AG10803 (cell line): Measurements from ENCODE around the gene TLX2.

Source experiments
- DNase-seq: peaks from one replicate; pipeline ENCODE4 v3.0.0; 2010; ENCODE audit warnings: low read depth
- H3K4me3 ChIP-seq: 2 replicates; pipeline ENCODE4 v1.5.1; 2011; ENCODE audit warnings: mild to moderate bottlenecking, low read length, control low read depth
- TF ChIP-seq, protein P1 (sequence below): conservative IDR thresholded peaks from 2 replicates; pipeline ENCODE4 v1.5.1; 2011; ENCODE audit warnings: mild to moderate bottlenecking, low read length, control low read depth, inconsistent platforms

The TLX2 gene

DNA sequence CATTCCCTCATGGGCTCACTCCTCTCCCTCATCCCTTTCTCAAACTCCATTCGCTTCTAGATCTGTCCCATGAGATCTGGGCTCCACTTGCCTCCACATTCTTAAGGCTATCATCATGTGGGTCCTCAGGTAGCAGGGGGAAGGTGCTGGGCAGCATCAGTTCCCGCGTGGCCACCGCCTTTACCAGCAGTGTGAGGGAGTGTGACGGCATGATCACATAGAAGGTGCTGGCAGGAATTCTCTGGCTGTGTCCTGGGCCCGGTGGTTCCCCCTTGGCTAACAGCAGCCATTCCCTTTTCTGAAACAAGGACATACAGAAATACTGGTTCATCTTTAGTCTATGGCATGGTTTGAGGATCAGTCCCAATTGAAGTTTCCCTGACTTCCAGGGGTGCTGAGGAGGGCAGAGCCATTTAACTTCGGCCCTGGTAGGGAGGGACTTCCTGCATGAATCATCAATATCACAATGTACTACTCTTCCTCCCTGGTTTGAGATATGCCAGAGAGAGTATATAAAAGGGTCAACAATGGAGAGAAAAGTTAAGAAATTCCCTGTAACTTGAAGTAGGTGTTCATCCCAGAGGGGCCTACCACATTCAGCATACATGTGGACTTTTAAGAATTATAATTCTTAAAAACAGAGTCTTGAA, 48.0 kb downstream of the TLX2 start:
- no peak for DNase-seq
- TF ChIP-seq, protein P1, sequence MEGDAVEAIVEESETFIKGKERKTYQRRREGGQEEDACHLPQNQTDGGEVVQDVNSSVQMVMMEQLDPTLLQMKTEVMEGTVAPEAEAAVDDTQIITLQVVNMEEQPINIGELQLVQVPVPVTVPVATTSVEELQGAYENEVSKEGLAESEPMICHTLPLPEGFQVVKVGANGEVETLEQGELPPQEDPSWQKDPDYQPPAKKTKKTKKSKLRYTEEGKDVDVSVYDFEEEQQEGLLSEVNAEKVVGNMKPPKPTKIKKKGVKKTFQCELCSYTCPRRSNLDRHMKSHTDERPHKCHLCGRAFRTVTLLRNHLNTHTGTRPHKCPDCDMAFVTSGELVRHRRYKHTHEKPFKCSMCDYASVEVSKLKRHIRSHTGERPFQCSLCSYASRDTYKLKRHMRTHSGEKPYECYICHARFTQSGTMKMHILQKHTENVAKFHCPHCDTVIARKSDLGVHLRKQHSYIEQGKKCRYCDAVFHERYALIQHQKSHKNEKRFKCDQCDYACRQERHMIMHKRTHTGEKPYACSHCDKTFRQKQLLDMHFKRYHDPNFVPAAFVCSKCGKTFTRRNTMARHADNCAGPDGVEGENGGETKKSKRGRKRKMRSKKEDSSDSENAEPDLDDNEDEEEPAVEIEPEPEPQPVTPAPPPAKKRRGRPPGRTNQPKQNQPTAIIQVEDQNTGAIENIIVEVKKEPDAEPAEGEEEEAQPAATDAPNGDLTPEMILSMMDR = no peak
- H3K4me3 ChIP-seq = no peak overlapping the region

DNA sequence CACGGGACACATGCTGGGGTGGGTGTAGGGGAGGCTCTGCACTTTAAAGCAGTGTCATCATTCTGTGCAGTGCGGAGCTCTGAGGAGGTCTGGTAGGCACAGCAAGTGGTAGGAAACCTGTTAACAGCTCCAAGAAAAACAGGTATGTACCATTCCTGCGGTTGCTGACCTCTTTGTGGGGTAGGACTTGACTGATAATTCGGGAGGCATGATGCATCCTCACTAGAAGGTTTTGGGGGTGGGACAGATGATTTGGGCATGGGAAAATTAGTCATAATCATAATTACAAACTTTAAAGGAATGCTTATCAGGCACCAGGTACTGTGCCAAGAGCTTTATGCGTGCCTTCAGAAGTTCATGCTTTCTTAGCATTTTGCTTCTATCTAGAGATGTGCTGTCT, 50.0 kb downstream of the TLX2 start:
- TF ChIP-seq, protein P1 = no peak
- peak; percentile 38 for DNase-seq
- no peak overlapping the region for H3K4me3 ChIP-seq

DNA sequence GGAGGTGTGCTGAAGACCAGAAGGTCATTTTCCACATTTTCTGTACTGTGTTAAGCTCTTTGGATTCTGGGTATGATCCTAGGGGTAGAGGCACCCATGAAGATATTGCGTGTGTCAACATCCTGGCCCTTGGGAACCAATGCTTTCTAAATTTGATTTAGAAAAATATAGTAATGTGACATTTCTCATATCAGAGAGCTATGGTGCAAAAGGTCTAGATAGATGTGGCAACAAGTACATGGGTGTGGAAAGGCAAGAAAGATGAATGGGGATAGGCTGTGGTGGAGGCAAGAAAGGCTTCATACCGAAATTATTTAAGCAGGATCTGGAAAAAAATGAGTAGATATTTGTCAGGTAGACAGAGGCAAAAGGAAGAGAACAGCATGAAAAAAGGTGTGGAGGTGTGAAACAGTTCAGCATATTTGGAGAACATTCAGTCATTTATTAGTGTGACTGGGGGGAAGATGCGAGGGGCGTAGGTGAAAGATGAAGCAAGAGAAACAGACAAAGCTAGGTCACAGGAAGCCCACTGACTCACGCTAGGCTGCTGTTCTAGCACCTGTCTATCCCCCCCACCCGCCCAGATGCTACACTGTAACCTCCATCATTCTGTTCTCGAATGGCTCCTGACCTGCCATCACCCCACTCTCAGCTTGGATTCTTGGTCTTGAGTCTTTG, 52.0 kb downstream of the TLX2 start:
- no peak for DNase-seq
- no peak overlapping the region for H3K4me3 ChIP-seq
- TF ChIP-seq, protein P1 = no peak

DNA sequence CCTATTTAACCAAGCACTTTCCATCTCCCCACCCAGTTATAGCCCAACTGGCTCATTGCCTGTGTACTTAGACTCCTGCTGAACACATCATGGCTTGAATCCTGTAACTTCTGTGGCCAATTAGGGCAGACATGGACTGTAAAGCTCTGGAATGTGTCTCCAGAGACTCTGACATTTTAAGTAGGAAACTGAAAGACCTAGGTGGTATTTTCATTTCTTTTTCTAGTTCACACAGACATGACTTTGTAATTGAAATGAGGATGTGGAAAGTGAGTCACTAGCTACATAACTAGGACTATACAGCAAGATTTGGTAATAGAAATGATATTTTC, 52.5 kb downstream of the TLX2 start:
- no peak overlapping the region for H3K4me3 ChIP-seq
- peak; percentile 99 for DNase-seq
- TF ChIP-seq, protein P1 = no peak
